Activated effector memory CD4-positive, alpha-beta T cell treated with anti-CD3 and anti-CD28 coated beads, Interleukin-2, amount 50 U/mL, for 16 hours (primary cell): ENCODE measurements around the gene NDUFS6.

Experiments used
- DNase-seq: peaks from one replicate; pipeline ENCODE4 v3.0.0-alpha.2; 2020

Gene NDUFS6

GRCh38 chr5:1818784-1819183 is 17.6 kb downstream of the NDUFS6 start:
- DNase-seq, result peak; percentile 52

GRCh38 chr5:1819458-1819857 is 18.3 kb downstream of the NDUFS6 start:
- peak; percentile 16 for DNase-seq

GRCh38 chr5:1820381-1820780 is 19.2 kb downstream of the NDUFS6 start:
- DNase-seq, result peak; percentile 46

- DNase-seq, result peak; percentile 56
Observed at GRCh38 chr5:1820926-1821325, 19.7 kb downstream of the NDUFS6 start.

- DNase-seq, result peak; percentile 44
Observed at GRCh38 chr5:1821862-1822261, 20.7 kb downstream of the NDUFS6 start.

DNA sequence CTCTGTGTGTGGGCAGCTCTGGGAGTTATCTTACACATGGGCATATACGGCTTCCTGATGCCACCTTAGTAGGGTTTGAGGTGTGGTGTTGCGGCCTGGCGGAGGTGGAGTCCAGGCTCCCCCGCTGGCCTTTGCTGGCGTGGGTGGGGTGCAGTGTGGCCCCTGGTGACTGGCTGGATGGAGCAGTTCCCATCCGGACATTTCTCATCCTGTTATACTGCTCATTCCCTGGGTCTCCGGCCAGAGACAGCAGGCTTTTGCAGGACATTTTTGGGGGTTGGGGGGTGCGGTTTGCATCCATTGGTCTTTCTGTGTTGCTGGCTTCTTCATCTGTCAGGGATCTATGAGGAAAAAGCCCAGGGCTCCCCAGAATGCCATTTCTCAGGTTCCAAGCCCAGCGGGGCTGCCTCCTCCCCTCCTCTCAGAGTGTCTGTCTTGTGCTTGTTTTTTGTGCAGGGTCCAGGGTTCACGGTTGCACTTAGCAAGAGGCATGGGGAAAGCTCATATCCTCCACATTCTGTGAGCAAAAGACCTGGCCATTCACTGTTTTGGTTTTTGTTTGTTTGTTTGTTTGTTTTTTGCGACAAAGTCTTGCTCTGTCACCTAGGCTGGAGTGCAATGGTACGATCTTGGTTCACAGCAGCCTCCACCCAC is 22.3 kb downstream of the NDUFS6 start:
- peak; percentile 22 for DNase-seq

GRCh38 chr5:1824109-1824821 is 23.1 kb downstream of the NDUFS6 start:
- peak; percentile 57 for DNase-seq

GRCh38 chr5:1824903-1825841 is 24.0 kb downstream of the NDUFS6 start:
- peak; percentile 61 for DNase-seq

- peak; percentile 58 for DNase-seq
Observed at GRCh38 chr5:1826235-1826980, 25.2 kb downstream of the NDUFS6 start.

- DNase-seq, result no peak
Observed at GRCh38 chr5:1827025-1827885, 26.0 kb downstream of the NDUFS6 start.

DNA sequence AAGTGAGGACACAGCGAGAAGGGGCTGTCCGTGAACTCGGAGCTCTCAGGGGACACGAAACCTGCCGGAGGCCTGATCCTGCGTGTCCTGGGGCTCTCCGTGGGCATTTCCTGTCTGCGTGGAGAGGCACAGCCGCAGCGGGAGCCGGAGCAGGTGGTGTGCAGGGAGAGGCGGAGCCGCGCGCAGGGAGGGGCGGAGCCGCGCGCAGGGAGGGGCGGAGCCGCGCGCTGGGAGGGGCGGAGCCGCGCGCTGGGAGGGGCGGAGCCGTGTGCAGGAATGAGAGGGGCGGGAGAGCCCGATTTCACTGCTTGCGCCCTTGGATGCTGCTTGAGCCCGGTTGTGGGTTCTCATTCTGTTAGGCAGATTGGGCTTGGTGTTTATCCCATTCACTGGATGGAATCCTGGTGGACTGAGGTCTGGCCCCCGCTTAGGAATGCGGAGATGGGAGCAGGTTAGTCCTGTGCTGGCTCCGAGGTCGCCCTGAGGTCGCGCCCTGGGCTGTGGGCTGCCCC is 26.7 kb downstream of the NDUFS6 start:
- peak; percentile 60 for DNase-seq

DNA sequence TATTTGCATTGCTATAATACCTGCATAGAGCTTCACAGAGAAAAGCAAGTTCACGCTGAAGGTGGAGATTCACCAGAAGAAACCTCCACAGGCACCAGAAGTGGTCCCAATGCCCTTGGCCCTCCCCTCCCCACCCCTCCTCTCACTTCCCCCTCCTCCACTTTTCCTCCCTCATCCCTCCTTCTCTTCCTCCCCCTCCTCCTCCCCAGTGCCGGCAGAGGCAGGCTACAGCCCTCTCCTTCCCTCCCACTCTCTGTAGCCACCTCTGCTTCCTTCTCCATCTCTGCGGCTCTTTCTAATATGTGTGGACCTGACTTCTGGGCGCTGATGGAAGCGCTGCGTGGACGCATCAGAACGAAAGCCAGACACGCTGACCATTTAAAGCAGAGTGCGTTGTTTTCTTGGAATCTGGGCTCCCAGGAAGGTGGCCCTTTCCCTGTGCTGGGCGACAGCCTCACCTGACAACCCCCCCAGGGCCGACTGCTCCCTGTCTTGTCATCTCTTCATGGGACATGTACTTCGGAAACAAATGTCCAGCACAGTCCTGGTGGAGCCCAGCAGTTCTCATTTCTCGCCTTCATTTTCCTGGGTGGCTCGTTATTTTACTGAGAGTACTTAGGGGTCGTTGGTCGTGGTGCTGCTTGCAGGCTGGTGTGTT is 29.5 kb downstream of the NDUFS6 start:
- peak; percentile 34 for DNase-seq

GRCh38 chr5:1831257-1831656 is 30.1 kb downstream of the NDUFS6 start:
- DNase-seq, result peak; percentile 4

DNA sequence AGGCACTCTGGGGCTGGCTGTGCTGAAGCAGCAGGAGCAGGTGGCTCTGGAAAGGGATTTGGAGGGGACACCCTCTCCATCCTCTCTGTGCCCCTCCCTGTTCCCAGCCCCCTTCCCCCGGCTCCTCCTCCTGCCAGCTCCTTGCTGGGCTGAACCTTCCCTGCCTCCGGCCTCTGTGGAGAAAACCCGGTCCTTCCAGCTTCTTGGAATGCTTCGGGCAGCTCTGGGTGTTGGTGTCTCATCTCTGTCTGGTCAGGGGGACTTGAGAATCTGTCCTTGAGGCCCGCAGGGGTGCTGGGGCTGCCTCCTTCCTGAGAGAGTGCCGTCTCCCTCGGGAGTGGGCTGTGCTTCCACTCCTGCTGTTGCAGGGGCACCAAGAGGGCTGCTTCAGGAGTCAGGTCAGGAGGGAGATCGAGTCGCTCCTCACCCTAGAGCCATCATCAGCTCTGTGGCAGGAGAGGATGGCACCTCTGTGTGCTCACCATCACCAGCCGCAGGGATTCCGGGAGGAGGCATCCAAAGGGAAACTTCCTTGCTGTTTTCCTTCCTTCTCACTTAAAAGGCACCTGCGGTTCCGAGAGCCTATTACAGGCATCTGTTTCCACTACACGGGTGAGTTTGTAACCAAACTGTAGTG is 30.6 kb downstream of the NDUFS6 start:
- peak; percentile 52 for DNase-seq

DNA sequence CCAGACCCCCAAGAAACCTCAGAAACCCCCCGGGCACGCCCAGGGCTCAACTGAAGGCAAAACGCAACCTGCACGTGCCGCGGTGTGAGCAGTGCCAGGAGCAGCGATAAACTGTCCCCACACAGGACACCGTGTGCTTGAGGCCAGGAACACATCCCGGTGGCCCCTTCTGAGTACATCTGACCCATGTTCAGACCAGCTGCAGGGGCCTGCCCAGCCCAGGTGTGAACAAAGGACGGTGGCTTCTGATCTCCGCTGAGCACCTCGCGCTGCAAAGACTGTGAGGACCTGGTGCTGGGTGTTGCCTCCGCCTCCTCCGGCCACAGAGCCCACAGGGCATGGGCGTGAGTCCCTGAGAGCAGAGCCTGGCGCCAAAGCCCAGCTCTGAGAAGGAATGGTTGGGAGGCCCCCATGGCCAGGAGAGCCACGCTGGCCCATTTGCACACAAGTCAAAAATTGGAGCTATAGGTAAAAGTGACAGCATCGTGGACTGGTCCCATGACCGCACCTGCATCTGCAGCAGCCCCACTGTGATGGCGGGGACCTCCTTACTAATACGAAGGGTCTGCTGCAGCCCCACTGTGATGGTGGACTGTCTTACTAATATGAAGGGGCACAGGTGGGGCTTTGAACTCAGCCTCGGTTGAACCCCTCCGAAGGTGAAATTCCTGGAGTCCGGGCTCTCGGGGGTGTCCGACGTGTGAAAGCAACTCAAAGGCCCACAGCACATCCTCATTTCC is 31.5 kb downstream of the NDUFS6 start:
- peak; percentile 41 for DNase-seq

- DNase-seq, result peak; percentile 56
Observed at GRCh38 chr5:1833264-1834021, 32.2 kb downstream of the NDUFS6 start.

- DNase-seq, result no peak
Observed at GRCh38 chr5:1834022-1834551, 32.9 kb downstream of the NDUFS6 start.

GRCh38 chr5:1834721-1835429 is 33.7 kb downstream of the NDUFS6 start:
- DNase-seq, result no peak
